HCT116 (cell line): ENCODE results near the gene IFT122. TPM values are rescaled to one million over a fixed set of nuclear protein-coding genes. Genes with fewer than 3 reads are reported as not detected.

Source experiments
- ATAC-seq: fragments of 200-7000 bp; cut with Tn5 transposase; 2 replicates; pipeline ENCODE4 v1.9.1; 2020; ENCODE audit warnings: mild to moderate bottlenecking, moderate library complexity
- BruUV-seq: library from RNA; stranded (reverse); fragments of 400-500 nt; replicated peaks from 2 replicates; lab custom pipeline; 2021; lab: Mats Ljungman, UMichigan
- CTCF ChIA-PET: fragments of 300-600 bp; sonication (Branson Sonifier 250); formaldehyde crosslinking; loops from one replicate; lab custom pipeline; 2021; ENCODE audit warnings: antibody characterized with exemption; lab: Charles Lee
- POLR2A ChIA-PET: fragments of 300-600, 350-600 bp; sonication (Branson Sonifier 250); formaldehyde crosslinking; loops from one replicate; lab custom pipeline; 2021; ENCODE audit warnings: antibody characterized with exemption; lab: Charles Lee
- RAD21 ChIA-PET, 2 experiments: fragments of 300-600 bp; sonication (Branson Sonifier 250); formaldehyde crosslinking; loops; one replicate each; lab custom pipeline; 2023; ENCODE audit warnings: low total read pairs in 2 of 2; ENCODE audit not compliant: uncharacterized antibody in 2 of 2, unreplicated experiment in 2 of 2, low non-redundant PET in 1 of 2; lab: Charles Lee
- DNase-seq: peaks from one replicate; pipeline ENCODE4 v3.0.0-alpha.2; 2010; ENCODE audit warnings: low read depth, low spot score
- H2AFZ ChIP-seq: fragments of 200-600 bp; shearing (Covaris generic), sonication (generic); 2 replicates; pipeline ENCODE4 v1.6.1; 2017; ENCODE audit warnings: low read depth, mixed run types, mixed read lengths, antibody characterized with exemption, low read length; ENCODE audit not compliant: poor library complexity, severe bottlenecking
- H3K27ac ChIP-seq: 2 replicates; pipeline ENCODE4 v1.5.1; 2012; ENCODE audit warnings: low read depth, low read length
- H3K27me3 ChIP-seq: fragments of 200-600 bp; sonication (generic); 2 replicates; pipeline ENCODE4 v1.6.1; 2016; ENCODE audit warnings: mixed run types, low read length, mixed read lengths; ENCODE audit not compliant: insufficient read depth
- H3K36me3 ChIP-seq, 2 experiments: fragments of 200-500 bp in 1 of 2; fragments of 200-600 bp in 1 of 2; sonication (Bioruptor generic) in 1 of 2; sonication (generic) in 1 of 2; 2 replicates each; pipeline versions ENCODE4 v1.5.1 to v1.6.1; 2014 to 2016; ENCODE audit warnings: low read length in 2 of 2, inconsistent platforms in 1 of 2, mixed read lengths in 1 of 2, mixed run types in 1 of 2; ENCODE audit not compliant: insufficient read depth in 2 of 2, control insufficient read depth in 1 of 2
- H3K4me1 ChIP-seq, 2 experiments: fragments of 200-600 bp in 1 of 2; sonication (generic) in 1 of 2; 2 replicates each; pipeline versions ENCODE4 v1.5.1 to v1.6.1; 2012 to 2017; ENCODE audit warnings: low read length in 2 of 2, inconsistent platforms in 1 of 2, mild to moderate bottlenecking in 1 of 2, mixed read lengths in 1 of 2, mixed run types in 1 of 2, moderate library complexity in 1 of 2; ENCODE audit not compliant: insufficient read depth in 2 of 2, control insufficient read depth in 1 of 2
- H3K4me2 ChIP-seq: fragments of 200-600 bp; sonication (generic); 2 replicates; pipeline ENCODE4 v1.6.1; 2017; ENCODE audit warnings: mixed run types, low read length, mixed read lengths
- H3K4me3 ChIP-seq, 2 experiments: fragments of 200-600 bp in 1 of 2; sonication (generic) in 1 of 2; replicated peaks in 1 of 2; 2 replicates each; pipeline ENCODE4 v1.5.1; 2011 to 2016; ENCODE audit warnings: low read length in 2 of 2, control low read depth in 1 of 2, low read depth in 1 of 2, mild to moderate bottlenecking in 1 of 2, mixed read lengths in 1 of 2, mixed run types in 1 of 2
- H3K79me2 ChIP-seq: fragments of 200-600 bp; sonication (generic); 2 replicates; pipeline ENCODE4 v1.6.1; 2017; ENCODE audit warnings: mild to moderate bottlenecking, mixed run types, low read length, moderate library complexity, mixed read lengths; ENCODE audit not compliant: insufficient read depth
- H3K9ac ChIP-seq: fragments of 200-600 bp; sonication (generic); 2 replicates; pipeline ENCODE4 v1.6.1; 2016; ENCODE audit warnings: low read length, mixed read lengths
- H3K9me2 ChIP-seq: fragments of 200-600 bp; sonication (generic), shearing (Covaris generic); 2 replicates; pipeline ENCODE4 v1.6.1; 2017; ENCODE audit warnings: mixed run types, mild to moderate bottlenecking, moderate library complexity; ENCODE audit not compliant: insufficient read depth
- H3K9me3 ChIP-seq, 2 experiments: fragments of 200-500 bp in 1 of 2; fragments of 200-600 bp in 1 of 2; sonication (Bioruptor generic) in 1 of 2; sonication (generic) in 1 of 2; 2 replicates each; pipeline ENCODE4 v1.6.1; 2014 to 2017; ENCODE audit warnings: low read length in 2 of 2, mixed read lengths in 2 of 2, inconsistent platforms in 1 of 2, low read depth in 1 of 2, mild to moderate bottlenecking in 1 of 2, mixed run types in 1 of 2, moderate library complexity in 1 of 2; ENCODE audit not compliant: control insufficient read depth in 1 of 2, insufficient read depth in 1 of 2
- H4K20me1 ChIP-seq: fragments of 200-600 bp; sonication (generic), shearing (Covaris generic); 2 replicates; pipeline ENCODE4 v1.6.1; 2017; ENCODE audit warnings: mixed run types, mild to moderate bottlenecking, moderate library complexity; ENCODE audit not compliant: insufficient read depth
- CEBPB ChIP-seq: IDR thresholded peaks from 2 replicates; pipeline ENCODE4 v1.6.1; 2012; ENCODE audit warnings: low read depth
- EGR1 ChIP-seq: IDR thresholded peaks from 2 replicates; pipeline ENCODE4 v1.6.1; 2012; ENCODE audit warnings: low read depth
- EZH2 ChIP-seq: fragments of 200-600 bp; sonication (generic); IDR thresholded peaks from 2 replicates; pipeline ENCODE4 v1.6.1; 2017; ENCODE audit warnings: antibody characterized with exemption, mixed run types
- JUND ChIP-seq: IDR thresholded peaks from 2 replicates; pipeline ENCODE4 v1.6.1; 2012
- POLR2A ChIP-seq: IDR thresholded peaks from 2 replicates; pipeline ENCODE4 v1.7.0; 2011; ENCODE audit warnings: borderline replicate concordance; ENCODE audit not compliant: insufficient read depth, insufficient read length; ENCODE audit errors: extremely low read depth
- POLR2AphosphoS5 ChIP-seq: IDR thresholded peaks from 2 replicates; pipeline ENCODE4 v1.6.1; 2011; ENCODE audit warnings: mild to moderate bottlenecking, low read depth, low read length, moderate library complexity
- RAD21 ChIP-seq: IDR thresholded peaks from 2 replicates; pipeline ENCODE4 v1.6.1; 2012; ENCODE audit warnings: low read depth, mild to moderate bottlenecking
- SIN3A ChIP-seq: IDR thresholded peaks from 2 replicates; pipeline ENCODE4 v1.6.1; 2012; ENCODE audit warnings: low read depth
- SP1 ChIP-seq: IDR thresholded peaks from 2 replicates; pipeline ENCODE4 v1.6.1; 2012; ENCODE audit warnings: low read depth
- SRF ChIP-seq: IDR thresholded peaks from 2 replicates; pipeline ENCODE4 v1.6.1; 2012; ENCODE audit warnings: low read depth
- TCF7L2 ChIP-seq: IDR thresholded peaks from 2 replicates; pipeline ENCODE4 v1.7.0; 2011; ENCODE audit warnings: borderline replicate concordance, inconsistent platforms; ENCODE audit not compliant: insufficient read depth, insufficient read length; ENCODE audit errors: extremely low read depth
- YY1 ChIP-seq: IDR thresholded peaks from 2 replicates; pipeline ENCODE4 v1.6.1; 2011; ENCODE audit warnings: low read length, low read depth, moderate library complexity, mild to moderate bottlenecking; ENCODE audit not compliant: insufficient replicate concordance; ENCODE audit errors: extremely low read depth
- ZFX ChIP-seq: fragments of 450-650 bp; IDR thresholded peaks from 2 replicates; pipeline ENCODE4 v1.6.1; 2017
- ZNF274 ChIP-seq: fragments of 200-500 bp; sonication (Bioruptor generic); IDR thresholded peaks from 2 replicates; pipeline ENCODE4 v1.6.1; 2014; ENCODE audit warnings: mild to moderate bottlenecking, low read depth, low read length, inconsistent platforms
- intact Hi-C: fragments of 100-400 bp; cut with micrococcal nuclease; formaldehyde crosslinking; loops from 2 replicates; pipeline ENCODE4 v1.10.0; 2022
- total RNA-seq: library from RNA; stranded (reverse); gene quantifications from one replicate; pipeline ENCODE4 v1.2.1, GENCODE V29; 2021; ENCODE audit not compliant: unreplicated experiment
- TF ChIP-seq, protein P1 (sequence below): IDR thresholded peaks from 2 replicates; pipeline ENCODE4 v1.6.1; 2012; ENCODE audit warnings: low read depth
- TF ChIP-seq, protein P2 (sequence below): IDR thresholded peaks from 2 replicates; pipeline ENCODE4 v1.6.1; 2012
- TF ChIP-seq, protein P3 (sequence below): IDR thresholded peaks from 2 replicates; pipeline ENCODE4 v1.6.1; 2011; ENCODE audit warnings: mild to moderate bottlenecking, low read length, moderate library complexity; ENCODE audit not compliant: insufficient replicate concordance; ENCODE audit errors: extremely low read depth

Gene IFT122
- total RNA-seq, 1 experiment from 2014 or later, result 21.4 TPM

DNA sequence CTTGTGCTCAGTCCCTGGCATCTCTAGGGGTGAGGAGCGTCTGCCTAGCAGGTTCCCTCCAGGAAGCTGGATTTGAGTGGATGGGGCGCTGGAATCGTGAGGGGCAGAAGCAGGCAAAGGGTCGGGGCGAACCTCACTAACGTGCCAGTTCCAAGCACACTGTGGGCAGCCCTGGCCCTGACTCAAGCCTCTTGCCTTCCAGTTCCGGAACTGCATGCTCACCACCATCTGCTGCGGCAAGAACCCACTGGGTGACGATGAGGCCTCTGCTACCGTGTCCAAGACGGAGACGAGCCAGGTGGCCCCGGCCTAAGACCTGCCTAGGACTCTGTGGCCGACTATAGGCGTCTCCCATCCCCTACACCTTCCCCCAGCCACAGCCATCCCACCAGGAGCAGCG, 93.4 kb downstream of the IFT122 start:
- H4K20me1 ChIP-seq, result no peaks in the 10 kb centered on the region
- intact Hi-C loops, result no loop called here
- ATAC-seq (no peak), DNase-seq (no peak)
- H3K36me3 ChIP-seq, result no peaks in the 10 kb centered on the region
- H3K9me3 ChIP-seq, result no peaks in the 10 kb centered on the region
- no peak overlapping the region for H3K27ac ChIP-seq
- H3K9me2 ChIP-seq, result no peaks in the 10 kb centered on the region
- H3K79me2 ChIP-seq, result no peaks in the 10 kb centered on the region
- CTCF ChIA-PET, result no interaction called here
- H3K4me3 ChIP-seq, result no peak overlapping the region
- POLR2A ChIA-PET, result no interaction called here
- H2AFZ ChIP-seq, result no peak overlapping the region
- TF ChIP-seq RAD21 (no peak), SRF (no peak), TCF7L2 (no peak), POLR2AphosphoS5 (no peak), CEBPB (no peak), EZH2 (no peak), SIN3A (no peak), EGR1 (no peak), SP1 (no peak), YY1 (no peak), POLR2A (no peak), ZNF274 (no peak), JUND (no peak), ZFX (no peak)
- TF ChIP-seq, protein P1, sequence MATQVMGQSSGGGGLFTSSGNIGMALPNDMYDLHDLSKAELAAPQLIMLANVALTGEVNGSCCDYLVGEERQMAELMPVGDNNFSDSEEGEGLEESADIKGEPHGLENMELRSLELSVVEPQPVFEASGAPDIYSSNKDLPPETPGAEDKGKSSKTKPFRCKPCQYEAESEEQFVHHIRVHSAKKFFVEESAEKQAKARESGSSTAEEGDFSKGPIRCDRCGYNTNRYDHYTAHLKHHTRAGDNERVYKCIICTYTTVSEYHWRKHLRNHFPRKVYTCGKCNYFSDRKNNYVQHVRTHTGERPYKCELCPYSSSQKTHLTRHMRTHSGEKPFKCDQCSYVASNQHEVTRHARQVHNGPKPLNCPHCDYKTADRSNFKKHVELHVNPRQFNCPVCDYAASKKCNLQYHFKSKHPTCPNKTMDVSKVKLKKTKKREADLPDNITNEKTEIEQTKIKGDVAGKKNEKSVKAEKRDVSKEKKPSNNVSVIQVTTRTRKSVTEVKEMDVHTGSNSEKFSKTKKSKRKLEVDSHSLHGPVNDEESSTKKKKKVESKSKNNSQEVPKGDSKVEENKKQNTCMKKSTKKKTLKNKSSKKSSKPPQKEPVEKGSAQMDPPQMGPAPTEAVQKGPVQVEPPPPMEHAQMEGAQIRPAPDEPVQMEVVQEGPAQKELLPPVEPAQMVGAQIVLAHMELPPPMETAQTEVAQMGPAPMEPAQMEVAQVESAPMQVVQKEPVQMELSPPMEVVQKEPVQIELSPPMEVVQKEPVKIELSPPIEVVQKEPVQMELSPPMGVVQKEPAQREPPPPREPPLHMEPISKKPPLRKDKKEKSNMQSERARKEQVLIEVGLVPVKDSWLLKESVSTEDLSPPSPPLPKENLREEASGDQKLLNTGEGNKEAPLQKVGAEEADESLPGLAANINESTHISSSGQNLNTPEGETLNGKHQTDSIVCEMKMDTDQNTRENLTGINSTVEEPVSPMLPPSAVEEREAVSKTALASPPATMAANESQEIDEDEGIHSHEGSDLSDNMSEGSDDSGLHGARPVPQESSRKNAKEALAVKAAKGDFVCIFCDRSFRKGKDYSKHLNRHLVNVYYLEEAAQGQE, result no peak
- TF ChIP-seq, protein P2, sequence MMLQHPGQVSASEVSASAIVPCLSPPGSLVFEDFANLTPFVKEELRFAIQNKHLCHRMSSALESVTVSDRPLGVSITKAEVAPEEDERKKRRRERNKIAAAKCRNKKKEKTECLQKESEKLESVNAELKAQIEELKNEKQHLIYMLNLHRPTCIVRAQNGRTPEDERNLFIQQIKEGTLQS, result no peak
- TF ChIP-seq, protein P3, sequence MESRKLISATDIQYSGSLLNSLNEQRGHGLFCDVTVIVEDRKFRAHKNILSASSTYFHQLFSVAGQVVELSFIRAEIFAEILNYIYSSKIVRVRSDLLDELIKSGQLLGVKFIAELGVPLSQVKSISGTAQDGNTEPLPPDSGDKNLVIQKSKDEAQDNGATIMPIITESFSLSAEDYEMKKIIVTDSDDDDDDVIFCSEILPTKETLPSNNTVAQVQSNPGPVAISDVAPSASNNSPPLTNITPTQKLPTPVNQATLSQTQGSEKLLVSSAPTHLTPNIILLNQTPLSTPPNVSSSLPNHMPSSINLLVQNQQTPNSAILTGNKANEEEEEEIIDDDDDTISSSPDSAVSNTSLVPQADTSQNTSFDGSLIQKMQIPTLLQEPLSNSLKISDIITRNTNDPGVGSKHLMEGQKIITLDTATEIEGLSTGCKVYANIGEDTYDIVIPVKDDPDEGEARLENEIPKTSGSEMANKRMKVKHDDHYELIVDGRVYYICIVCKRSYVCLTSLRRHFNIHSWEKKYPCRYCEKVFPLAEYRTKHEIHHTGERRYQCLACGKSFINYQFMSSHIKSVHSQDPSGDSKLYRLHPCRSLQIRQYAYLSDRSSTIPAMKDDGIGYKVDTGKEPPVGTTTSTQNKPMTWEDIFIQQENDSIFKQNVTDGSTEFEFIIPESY, result no peak
- TF ChIP-seq, all 23 proteins: peak for 0
- RAD21 ChIA-PET, result no interaction called here
- Histone ChIP-seq H3K9ac (no peak overlapping the region), H3K4me2 (no peak overlapping the region), H3K4me1 (peaks cover 0 to 4% of the 10 kb centered on the region in 2 experiments; a peak in 1 of 4 replicates), H3K27me3 (no peaks in the 10 kb centered on the region)
- no TSS peak for BruUV-seq
